Pancreas (tissue), 10 donors: ENCODE data around the gene NDST4. TPM values are rescaled to one million over a fixed set of nuclear protein-coding genes. Genes with fewer than 3 reads are reported as not detected.

ENCODE experiments used
- ATAC-seq, 4 donors: fragments of 200-7000 bp; cut with Tn5 transposase; one replicate each; pipeline versions ENCODE4 v1.8.0 to v1.9.1; 2020; ENCODE audit warnings: mild to moderate bottlenecking in 4 of 4, moderate library complexity in 4 of 4
- DNase-seq, 6 donors: peaks; one replicate each; pipeline ENCODE4 v3.0.0-alpha.2; 2020
- FAIRE-seq: peaks from 2 replicates; lab custom pipeline; 2012; peaks lifted over from hg19 to GRCh38; lab: Jason Lieb, UNC
- H3K27ac ChIP-seq, 4 donors: fragments of 200-600 bp; sonication (generic); 1 replicate in 3 of 4; 2 replicates in 1 of 4; pipeline versions ENCODE4 v1.5.0 to v1.8.0; 2020
- H3K27me3 ChIP-seq, 4 donors: fragments of 200-600 bp; one replicate each; pipeline ENCODE4 v1.8.0; 2021
- H3K36me3 ChIP-seq, 3 donors: fragments of 200-600 bp; sonication (generic) in 1 of 3; one replicate each; pipeline versions ENCODE4 v1.5.0 to v1.8.0; 2020 to 2021
- H3K4me1 ChIP-seq, 3 donors: fragments of 200-600 bp; one replicate each; pipeline ENCODE4 v1.8.0; 2021
- H3K4me3 ChIP-seq, 4 donors: fragments of 200-600 bp; sonication (generic) in 2 of 4; one replicate each; pipeline versions ENCODE4 v1.5.0 to v1.8.0; 2020 to 2021
- H3K9me3 ChIP-seq, 4 donors: fragments of 200-600 bp; one replicate each; pipeline ENCODE4 v1.8.0; 2021
- WGBS, 2 donors: extraction: QIAGEN DNeasy Blood & Tissue Kit; methylation state at CpG; one replicate each; pipeline ENCODE4 v1.1.7; 2013; 5-methylcytosine and 5-hydroxymethylcytosine counted together
- intact Hi-C, 3 donors: fragments of 100-400 bp; cut with DNase I; formaldehyde crosslinking; loops; one replicate each; pipeline versions ENCODE4 v1.11.1 to v1.14.2; 2022
- polyA plus RNA-seq, 2 donors: library from polyadenylated mRNA; stranded (reverse); fragments of 200-250 nt; gene quantifications; one replicate each; pipeline ENCODE4 v1.2.3, GENCODE V29; 2013
- total RNA-seq, 6 donors: library from RNA; stranded (reverse); fragmentation: NEBNext Ultra II Directional in 4 of 6; extraction: Animal tissue kit (Norgen Biotek cat#: 25700) in 4 of 6; gene quantifications; one replicate each; pipeline versions ENCODE4 v1.2.1 to v1.2.4, GENCODE V29; 2021 to 2023
- TF ChIP-seq, protein P1 (sequence below), 4 donors: fragments of 200-600 bp; sonication (generic) in 3 of 4; IDR thresholded peaks; one replicate each; pipeline versions ENCODE4 v1.5.0 to v1.8.0; 2021; ENCODE audit warnings: antibody characterized with exemption in 4 of 4
- donor health status: healthy with polysubstance abuse.
- donor health status: DM: no; HTN: no; CAD: no; lungs with moderate emphysema.
- donor health status: DM: no; HTN: no; CAD: no.
- donor health status: control.
- donor health status: control.
- donor health status: Bipolar disorder and iron deficiency.
- donor health status: DM: yes; HTN: yes; CAD: no.
- donor health status: DM: no; HTN: no; CAD: no.
- donor health status: DM: no; HTN: no; CAD: no.
- donor health status: DM: yes; HTN: yes; CAD: no.

Gene NDST4
- total and polyA plus RNA-seq, 8 donors, result not detected

DNA sequence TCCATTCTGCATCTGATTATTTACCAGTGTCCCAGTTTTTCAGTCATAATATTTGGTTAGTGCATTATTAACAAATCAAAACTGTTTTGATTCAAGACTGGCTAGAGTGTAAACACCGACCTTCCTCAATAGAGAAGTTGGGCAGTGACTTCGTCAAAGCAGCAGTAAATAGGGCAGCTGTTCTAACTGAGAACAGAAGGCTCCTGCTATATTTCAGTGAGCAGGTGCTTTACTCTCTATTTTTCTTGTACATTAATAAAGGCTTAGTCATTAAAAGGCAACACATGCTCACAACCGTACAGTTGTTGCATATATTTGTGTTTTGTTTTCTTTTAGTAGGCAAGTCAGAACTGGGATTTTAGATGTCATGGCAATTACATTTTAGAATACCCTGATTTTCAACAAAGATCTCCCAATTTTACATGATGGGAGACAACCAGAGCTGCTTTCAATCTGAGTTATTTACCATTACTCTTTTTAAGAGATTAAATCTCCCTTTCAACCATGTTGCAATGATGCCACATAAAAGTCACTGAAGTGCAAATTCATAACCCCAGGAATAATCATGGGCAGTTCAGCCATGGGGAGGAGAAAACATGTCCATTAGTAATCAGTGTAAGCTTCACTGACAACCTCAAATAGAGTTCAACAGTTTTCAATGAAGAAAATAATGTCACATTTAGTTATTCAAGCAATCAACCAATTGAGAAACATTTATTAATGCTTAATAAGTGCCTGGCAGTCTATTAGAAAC lies 233.3 kb downstream of the NDST4 start:
- no peaks in the 10 kb centered on the region for H3K9me3 ChIP-seq
- H3K36me3 ChIP-seq, result no peaks in the 10 kb centered on the region
- 24 to 30% methylated on average over 3 of the region's 3 CpGs for WGBS, 2 donors
- FAIRE-seq (no peak), DNase-seq (no peak), ATAC-seq (no peak)
- intact Hi-C loops, result no loop called here
- TF ChIP-seq, protein P1, sequence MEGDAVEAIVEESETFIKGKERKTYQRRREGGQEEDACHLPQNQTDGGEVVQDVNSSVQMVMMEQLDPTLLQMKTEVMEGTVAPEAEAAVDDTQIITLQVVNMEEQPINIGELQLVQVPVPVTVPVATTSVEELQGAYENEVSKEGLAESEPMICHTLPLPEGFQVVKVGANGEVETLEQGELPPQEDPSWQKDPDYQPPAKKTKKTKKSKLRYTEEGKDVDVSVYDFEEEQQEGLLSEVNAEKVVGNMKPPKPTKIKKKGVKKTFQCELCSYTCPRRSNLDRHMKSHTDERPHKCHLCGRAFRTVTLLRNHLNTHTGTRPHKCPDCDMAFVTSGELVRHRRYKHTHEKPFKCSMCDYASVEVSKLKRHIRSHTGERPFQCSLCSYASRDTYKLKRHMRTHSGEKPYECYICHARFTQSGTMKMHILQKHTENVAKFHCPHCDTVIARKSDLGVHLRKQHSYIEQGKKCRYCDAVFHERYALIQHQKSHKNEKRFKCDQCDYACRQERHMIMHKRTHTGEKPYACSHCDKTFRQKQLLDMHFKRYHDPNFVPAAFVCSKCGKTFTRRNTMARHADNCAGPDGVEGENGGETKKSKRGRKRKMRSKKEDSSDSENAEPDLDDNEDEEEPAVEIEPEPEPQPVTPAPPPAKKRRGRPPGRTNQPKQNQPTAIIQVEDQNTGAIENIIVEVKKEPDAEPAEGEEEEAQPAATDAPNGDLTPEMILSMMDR (IDR thresholded peaks at IDR 0.05), result no peak
- H3K27ac ChIP-seq, result no peak overlapping the region
- no peaks in the 10 kb centered on the region for H3K27me3 ChIP-seq
- no peaks in the 10 kb centered on the region for H3K4me1 ChIP-seq
- no peak overlapping the region for H3K4me3 ChIP-seq

DNA sequence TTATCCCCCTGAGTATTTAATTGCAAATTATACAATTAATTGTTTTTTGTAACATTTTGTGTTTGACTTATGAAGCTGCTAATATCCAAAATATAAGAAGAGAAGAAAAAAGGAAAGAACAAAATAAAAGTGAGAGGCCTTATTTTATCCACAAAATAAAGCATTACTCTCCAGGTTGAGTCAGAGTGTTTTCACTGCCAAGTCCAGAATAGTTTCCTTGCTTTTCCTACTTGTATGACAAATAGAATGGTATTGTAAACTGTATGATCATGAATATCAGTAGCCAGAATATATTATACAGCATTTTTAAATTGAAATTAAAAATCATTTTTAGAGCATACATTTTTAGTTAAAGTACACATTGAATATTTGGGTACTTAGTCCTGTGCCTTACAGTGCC lies 237.8 kb downstream of the NDST4 start:
- intact Hi-C loops, result no loop called here
- ATAC-seq, result no peak

DNA sequence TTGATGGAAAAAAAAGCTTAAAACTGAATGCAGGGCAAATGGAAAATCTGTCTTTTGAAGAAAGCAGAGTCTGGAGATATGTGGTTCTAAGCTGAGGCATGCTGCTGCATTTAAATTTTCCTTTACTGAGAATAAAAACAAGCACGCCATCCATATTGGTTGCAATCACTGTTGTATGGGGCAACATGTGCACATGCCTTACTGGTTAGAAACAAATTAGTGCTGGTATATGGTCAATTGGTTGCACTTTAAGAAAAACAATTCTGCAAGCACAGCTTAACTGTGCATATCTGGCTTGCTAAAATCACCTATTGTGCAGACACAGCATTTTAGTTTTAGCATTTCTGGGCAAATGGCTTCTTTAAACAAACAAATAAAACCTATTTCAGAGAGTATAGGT lies 239.1 kb downstream of the NDST4 start:
- ATAC-seq, result no peak
- Histone ChIP-seq H3K36me3 (no peaks in the 10 kb centered on the region), H3K27me3 (no peaks in the 10 kb centered on the region), H3K4me3 (no peak overlapping the region), H3K4me1 (no peaks in the 10 kb centered on the region), H3K27ac (no peak overlapping the region), H3K9me3 (no peaks in the 10 kb centered on the region)
- no peak for DNase-seq
- intact Hi-C loops, result no loop called here
- no peak for FAIRE-seq
- 78 to 96% methylated on average over 1 of the region's 1 CpG for WGBS, 2 donors
- TF ChIP-seq, protein P1 (IDR thresholded peaks at IDR 0.05), result no peak

More for the DNA sequence above, 237.8 kb downstream of the NDST4 start:
- Histone ChIP-seq H3K36me3 (no peaks in the 10 kb centered on the region), H3K4me3 (no peak overlapping the region), H3K27ac (no peak overlapping the region), H3K4me1 (no peaks in the 10 kb centered on the region), H3K27me3 (no peaks in the 10 kb centered on the region), H3K9me3 (no peaks in the 10 kb centered on the region)
- DNase-seq (no peak), FAIRE-seq (no peak)
- TF ChIP-seq, protein P1 (IDR thresholded peaks at IDR 0.05), result no peak

DNA sequence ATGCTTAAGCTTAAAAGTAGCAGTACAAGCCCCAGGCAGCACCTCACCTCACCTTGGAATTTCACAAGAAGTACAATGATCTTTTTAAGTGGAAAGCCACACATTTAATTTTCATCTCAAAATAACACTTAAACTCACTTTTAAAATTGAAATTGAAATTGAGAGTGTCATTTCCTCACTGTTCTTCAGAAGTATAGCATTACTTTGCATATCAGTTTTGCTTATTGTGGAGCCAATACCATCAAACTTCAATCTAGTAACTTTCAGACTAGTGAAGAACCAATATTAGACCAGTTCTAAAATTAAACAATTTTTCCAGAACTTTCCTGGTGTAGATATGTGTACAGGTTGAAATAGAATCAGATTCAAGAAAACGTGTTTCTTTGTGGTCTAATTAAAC lies 242.4 kb downstream of the NDST4 start:
- H3K4me1 ChIP-seq, result no peaks in the 10 kb centered on the region
- H3K4me3 ChIP-seq, result no peak overlapping the region
- no peaks in the 10 kb centered on the region for H3K9me3 ChIP-seq
- H3K27ac ChIP-seq, result no peak overlapping the region
- H3K27me3 ChIP-seq, result no peaks in the 10 kb centered on the region
- 28 to 35% methylated on average over 1 of the region's 1 CpG for WGBS, 2 donors
- no peak for DNase-seq
- FAIRE-seq, result no peak
- ATAC-seq, result no peak
- no peaks in the 10 kb centered on the region for H3K36me3 ChIP-seq
- TF ChIP-seq, protein P1 (IDR thresholded peaks at IDR 0.05), result no peak
- intact Hi-C loops, result no loop called here

DNA sequence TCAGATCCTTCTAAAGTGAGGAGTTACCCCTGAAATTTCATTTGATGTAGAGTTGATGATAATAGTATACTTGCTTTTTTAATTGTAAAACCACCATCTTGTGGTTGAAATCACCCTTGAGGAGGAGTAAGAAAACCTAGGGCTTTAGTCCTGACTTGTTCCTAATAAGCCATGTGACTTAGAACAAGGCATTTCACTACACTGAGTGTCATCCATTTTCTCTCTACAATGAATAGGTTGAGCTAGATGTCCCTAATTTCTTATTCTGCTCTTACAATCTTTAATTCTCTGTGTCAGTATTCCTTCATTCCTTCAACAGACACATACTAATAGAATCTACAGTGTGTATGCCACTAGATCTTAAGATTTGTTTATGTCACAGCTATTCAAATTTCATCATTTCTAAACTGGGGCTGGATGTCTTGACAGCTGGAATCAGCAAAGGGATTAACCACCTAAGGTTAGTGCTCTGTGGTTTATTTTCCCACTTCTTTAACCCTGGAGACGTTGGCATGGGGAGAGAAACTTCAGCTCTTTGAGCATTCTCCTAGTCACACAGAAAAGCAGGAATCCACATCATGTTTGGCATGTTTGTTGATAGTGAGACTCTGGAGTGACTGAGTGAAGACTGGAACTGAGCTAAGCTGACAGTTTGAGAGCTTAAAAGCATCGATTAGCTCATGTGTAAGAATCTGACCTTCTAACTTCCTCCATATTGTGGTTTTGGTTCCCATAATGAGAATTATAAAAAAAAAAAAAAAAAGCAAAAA lies 246.3 kb downstream of the NDST4 start:
- Histone ChIP-seq H3K4me3 (no peak overlapping the region), H3K27ac (no peak overlapping the region), H3K36me3 (no peaks in the 10 kb centered on the region), H3K27me3 (no peaks in the 10 kb centered on the region), H3K4me1 (no peaks in the 10 kb centered on the region), H3K9me3 (no peaks in the 10 kb centered on the region)
- no peak for ATAC-seq
- 40 to 42% methylated on average over 2 of the region's 2 CpGs for WGBS, 2 donors
- FAIRE-seq, result no peak
- intact Hi-C loops, result no loop called here
- TF ChIP-seq, protein P1 (IDR thresholded peaks at IDR 0.05), result no peak
- DNase-seq, result no peak
